Measurements from ENCODE around the gene DLK1. TPM values are rescaled to one million over a fixed set of nuclear protein-coding genes. Genes with fewer than 3 reads are reported as not detected.

The DLK1 gene
- total RNA-seq, 1 donor: not detected

DNA sequence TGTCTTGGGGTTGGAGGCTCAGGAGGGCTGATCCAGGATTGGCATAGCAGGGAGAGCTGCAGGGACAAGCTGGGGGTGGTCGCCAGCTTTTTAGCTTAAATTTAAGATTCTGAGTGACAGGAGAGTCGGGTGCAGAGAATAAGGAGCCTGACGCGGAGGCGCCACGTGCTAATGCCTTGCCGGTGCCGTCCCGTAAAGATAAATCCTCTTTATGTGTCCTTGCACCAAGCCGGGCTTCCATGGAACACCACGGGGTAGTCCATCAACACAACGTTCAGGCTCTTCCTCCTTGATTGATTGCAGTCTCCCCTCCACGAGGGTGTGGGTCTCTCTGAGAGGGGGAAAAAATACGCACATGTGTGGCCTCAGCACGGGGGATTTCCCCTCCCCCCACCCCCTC, 3.9 kb downstream of the DLK1 start:
- Histone ChIP-seq H3K36me3 (ENCODE audit: insufficient read depth, low read length) (no peaks in the 10 kb centered on the region), H3K79me2 (ENCODE audit: insufficient read depth, low read length) (no peaks in the 10 kb centered on the region), H3K4me2 (ENCODE audit: insufficient read depth, low read length) (no peak overlapping the region), H3K27ac (ENCODE audit: low read depth, low read length) (no peak overlapping the region), H3K27me3 (ENCODE audit: insufficient read depth, low read length) (peaks cover 55% of the 10 kb centered on the region), H2AFZ (ENCODE audit: low read length) (no peak overlapping the region), H3K4me3 (ENCODE audit: insufficient read depth, low read length) (no peak overlapping the region), H4K20me1 (ENCODE audit: insufficient read depth, low read length) (no peaks in the 10 kb centered on the region), H3K4me1 (ENCODE audit: insufficient read depth, low read length) (no peaks in the 10 kb centered on the region), H3K9me3 (ENCODE audit: low read depth, low read length) (no peaks in the 10 kb centered on the region)
- TF ChIP-seq, protein P1, sequence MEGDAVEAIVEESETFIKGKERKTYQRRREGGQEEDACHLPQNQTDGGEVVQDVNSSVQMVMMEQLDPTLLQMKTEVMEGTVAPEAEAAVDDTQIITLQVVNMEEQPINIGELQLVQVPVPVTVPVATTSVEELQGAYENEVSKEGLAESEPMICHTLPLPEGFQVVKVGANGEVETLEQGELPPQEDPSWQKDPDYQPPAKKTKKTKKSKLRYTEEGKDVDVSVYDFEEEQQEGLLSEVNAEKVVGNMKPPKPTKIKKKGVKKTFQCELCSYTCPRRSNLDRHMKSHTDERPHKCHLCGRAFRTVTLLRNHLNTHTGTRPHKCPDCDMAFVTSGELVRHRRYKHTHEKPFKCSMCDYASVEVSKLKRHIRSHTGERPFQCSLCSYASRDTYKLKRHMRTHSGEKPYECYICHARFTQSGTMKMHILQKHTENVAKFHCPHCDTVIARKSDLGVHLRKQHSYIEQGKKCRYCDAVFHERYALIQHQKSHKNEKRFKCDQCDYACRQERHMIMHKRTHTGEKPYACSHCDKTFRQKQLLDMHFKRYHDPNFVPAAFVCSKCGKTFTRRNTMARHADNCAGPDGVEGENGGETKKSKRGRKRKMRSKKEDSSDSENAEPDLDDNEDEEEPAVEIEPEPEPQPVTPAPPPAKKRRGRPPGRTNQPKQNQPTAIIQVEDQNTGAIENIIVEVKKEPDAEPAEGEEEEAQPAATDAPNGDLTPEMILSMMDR (IDR thresholded peaks at IDR 0.05; ENCODE audit: extremely low read depth, low read depth, low read length): no peak
- peak; percentile 74 for DNase-seq (ENCODE audit: insufficient read length, low spot score, missing footprints)

DNA sequence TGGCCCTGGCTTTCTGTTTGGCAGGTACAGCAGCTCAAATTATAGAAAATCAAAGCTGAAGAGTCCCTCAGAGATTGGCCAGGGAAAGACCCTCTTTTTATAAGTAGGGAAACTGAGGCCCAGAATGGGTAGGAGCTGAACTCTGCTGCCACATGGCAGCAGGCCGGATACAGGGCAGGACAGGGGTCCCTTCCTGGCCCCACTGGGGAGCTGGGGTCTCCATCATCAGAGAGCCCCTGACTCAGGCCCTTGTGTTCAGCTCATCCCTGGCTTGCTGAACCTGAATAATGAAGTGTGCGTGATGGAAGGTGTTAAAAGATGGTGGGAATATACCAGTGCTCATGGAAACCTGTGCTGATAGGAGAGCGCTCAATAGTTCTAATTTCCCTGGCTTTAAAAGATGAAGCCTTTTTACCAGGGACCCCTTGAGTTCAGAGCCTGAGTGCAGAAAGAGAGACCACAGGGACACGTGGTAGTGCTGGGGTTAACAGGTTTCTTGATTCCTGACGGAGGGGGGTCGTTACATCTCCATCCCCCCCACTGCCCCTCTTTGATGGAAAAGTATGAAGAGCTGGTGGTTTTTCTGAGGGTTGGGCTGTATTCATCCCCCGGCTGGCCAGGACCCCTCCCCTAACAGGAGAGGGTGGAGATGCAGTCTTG, 4.4 kb downstream of the DLK1 start:
- no peaks in the 10 kb centered on the region for H3K79me2 ChIP-seq (ENCODE audit: insufficient read depth, low read length)
- no peak overlapping the region for H2AFZ ChIP-seq (ENCODE audit: low read length)
- TF ChIP-seq, protein P1 (IDR thresholded peaks at IDR 0.05; ENCODE audit: extremely low read depth, low read depth, low read length): no peak
- H3K36me3 ChIP-seq (ENCODE audit: insufficient read depth, low read length): no peaks in the 10 kb centered on the region
- no peaks in the 10 kb centered on the region for H3K4me1 ChIP-seq (ENCODE audit: insufficient read depth, low read length)
- H4K20me1 ChIP-seq (ENCODE audit: insufficient read depth, low read length): no peaks in the 10 kb centered on the region
- H3K27me3 ChIP-seq (ENCODE audit: insufficient read depth, low read length): peaks cover 50% of the 10 kb centered on the region
- no peak overlapping the region for H3K27ac ChIP-seq (ENCODE audit: low read depth, low read length)
- H3K9me3 ChIP-seq (ENCODE audit: low read depth, low read length): no peaks in the 10 kb centered on the region
- H3K4me2 ChIP-seq (ENCODE audit: insufficient read depth, low read length): no peak overlapping the region
- DNase-seq (ENCODE audit: insufficient read length, low spot score, missing footprints): peak; percentile 90
- H3K4me3 ChIP-seq (ENCODE audit: insufficient read depth, low read length): no peak overlapping the region

DNA sequence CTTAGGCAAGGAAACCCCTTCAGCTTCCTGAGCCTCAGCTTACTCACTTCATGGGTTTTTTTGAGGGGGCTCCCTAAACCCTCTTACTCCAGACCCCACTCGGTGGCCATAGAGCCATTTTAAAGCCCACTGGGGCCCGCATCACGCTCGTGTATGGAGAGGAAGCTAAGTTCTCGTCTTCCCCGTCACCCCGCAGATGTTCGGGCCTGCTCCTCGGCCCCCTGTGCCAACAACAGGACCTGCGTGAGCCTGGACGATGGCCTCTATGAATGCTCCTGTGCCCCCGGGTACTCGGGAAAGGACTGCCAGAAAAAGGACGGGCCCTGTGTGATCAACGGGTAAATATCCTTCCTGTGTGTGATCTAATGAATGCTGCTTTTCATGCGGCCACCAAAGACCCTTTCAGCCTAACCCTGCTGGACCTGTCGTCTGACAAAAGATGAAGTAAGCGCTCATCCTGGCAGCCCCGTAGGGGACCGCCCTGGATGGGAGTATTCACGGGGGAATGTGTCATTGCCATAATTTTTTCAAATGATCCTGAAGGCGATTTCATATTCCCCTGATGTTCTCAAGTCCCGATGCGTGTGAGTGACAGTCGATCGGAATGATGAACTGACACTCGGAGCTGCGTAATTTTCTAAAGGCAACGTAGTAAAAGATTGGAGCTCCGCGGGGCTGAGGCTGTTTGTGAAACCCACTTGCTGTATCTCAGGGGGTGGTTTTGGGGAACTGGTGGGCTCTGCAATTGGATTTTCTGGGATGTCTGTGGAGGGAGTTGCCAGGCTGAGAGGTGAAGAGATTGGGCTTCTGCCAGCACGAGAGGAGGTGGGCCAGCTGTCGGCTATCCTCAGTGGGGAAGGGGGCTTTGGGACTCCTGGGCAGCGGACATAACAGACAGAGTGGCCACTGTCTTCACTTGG, 5.4 kb downstream of the DLK1 start:
- H3K27ac ChIP-seq (ENCODE audit: low read depth, low read length): no peak overlapping the region
- H3K36me3 ChIP-seq (ENCODE audit: insufficient read depth, low read length): no peaks in the 10 kb centered on the region
- H3K9me3 ChIP-seq (ENCODE audit: low read depth, low read length): no peaks in the 10 kb centered on the region
- no peaks in the 10 kb centered on the region for H4K20me1 ChIP-seq (ENCODE audit: insufficient read depth, low read length)
- H3K4me1 ChIP-seq (ENCODE audit: insufficient read depth, low read length): no peaks in the 10 kb centered on the region
- H3K27me3 ChIP-seq (ENCODE audit: insufficient read depth, low read length): peaks cover 46% of the 10 kb centered on the region
- no peak overlapping the region for H3K4me2 ChIP-seq (ENCODE audit: insufficient read depth, low read length)
- no peak overlapping the region for H2AFZ ChIP-seq (ENCODE audit: low read length)
- TF ChIP-seq, protein P1 (IDR thresholded peaks at IDR 0.05; ENCODE audit: extremely low read depth, low read depth, low read length): no peak
- DNase-seq (ENCODE audit: insufficient read length, low spot score, missing footprints): peak; percentile 85
- no peaks in the 10 kb centered on the region for H3K79me2 ChIP-seq (ENCODE audit: insufficient read depth, low read length)
- H3K4me3 ChIP-seq (ENCODE audit: insufficient read depth, low read length): no peak overlapping the region

DNA sequence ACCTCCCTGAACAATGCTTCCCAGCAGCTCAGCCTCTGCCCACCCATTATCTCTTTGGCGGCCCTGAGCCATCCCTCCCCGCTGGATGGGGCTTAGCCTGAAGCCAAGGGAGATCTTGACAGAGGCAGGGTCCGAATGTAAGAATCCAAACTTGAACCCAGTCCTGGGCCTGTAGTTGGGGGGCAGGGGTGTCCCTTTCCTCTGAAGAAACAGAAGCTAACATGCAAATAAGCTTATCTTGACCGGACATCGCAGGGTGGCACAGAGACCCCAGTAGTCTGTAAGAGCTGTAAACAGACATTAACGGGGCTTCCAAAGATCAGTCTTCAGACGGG, 6.0 kb downstream of the DLK1 start:
- TF ChIP-seq, protein P1 (IDR thresholded peaks at IDR 0.05; ENCODE audit: extremely low read depth, low read depth, low read length): no peak
- no peak overlapping the region for H2AFZ ChIP-seq (ENCODE audit: low read length)
- H3K27ac ChIP-seq (ENCODE audit: low read depth, low read length): no peak overlapping the region
- DNase-seq (ENCODE audit: insufficient read length, low spot score, missing footprints): peak; percentile 51
- no peak overlapping the region for H3K4me2 ChIP-seq (ENCODE audit: insufficient read depth, low read length)
- H3K4me1 ChIP-seq (ENCODE audit: insufficient read depth, low read length): no peaks in the 10 kb centered on the region
- H3K4me3 ChIP-seq (ENCODE audit: insufficient read depth, low read length): no peak overlapping the region
- H3K27me3 ChIP-seq (ENCODE audit: insufficient read depth, low read length): peaks cover 39% of the 10 kb centered on the region
- no peaks in the 10 kb centered on the region for H3K9me3 ChIP-seq (ENCODE audit: low read depth, low read length)
- H3K36me3 ChIP-seq (ENCODE audit: insufficient read depth, low read length): no peaks in the 10 kb centered on the region
- no peaks in the 10 kb centered on the region for H4K20me1 ChIP-seq (ENCODE audit: insufficient read depth, low read length)
- no peaks in the 10 kb centered on the region for H3K79me2 ChIP-seq (ENCODE audit: insufficient read depth, low read length)

Measured in osteoblast (primary cell).